H9 (cell line): ENCODE results near the gene ASH1L. TPM values are rescaled to one million over a fixed set of nuclear protein-coding genes. Genes with fewer than 3 reads are reported as not detected.

Experiments used
- DNase-seq: peaks from one replicate; pipeline ENCODE4 v3.0.0-alpha.2; 2017
- H2AFZ ChIP-seq: one replicate; pipeline ENCODE4 v1.6.1; 2013; ENCODE audit warnings: mild to moderate bottlenecking, low read length, control low read depth, moderate library complexity
- H2AK5ac ChIP-seq: 2 replicates; pipeline ENCODE4 v1.6.1; 2013; ENCODE audit warnings: low read length, control low read depth, mixed read lengths; ENCODE audit not compliant: insufficient read length
- H2BK120ac ChIP-seq: one replicate; pipeline ENCODE4 v1.6.1; 2013; ENCODE audit warnings: low read depth, mild to moderate bottlenecking, low read length, control low read depth, inconsistent platforms; ENCODE audit not compliant: poor library complexity, severe bottlenecking
- H2BK12ac ChIP-seq: 2 replicates; pipeline ENCODE4 v1.6.1; 2013; ENCODE audit warnings: low read length, control low read depth, mixed read lengths, low read depth; ENCODE audit not compliant: insufficient read length
- H2BK15ac ChIP-seq: 2 replicates; pipeline ENCODE4 v1.6.1; 2013; ENCODE audit warnings: low read depth, low read length, control low read depth
- H2BK20ac ChIP-seq: one replicate; pipeline ENCODE4 v1.6.1; 2013; ENCODE audit warnings: low read depth, mild to moderate bottlenecking, low read length, control low read depth, inconsistent platforms; ENCODE audit not compliant: poor library complexity, severe bottlenecking
- H2BK5ac ChIP-seq: 2 replicates; pipeline ENCODE4 v1.6.1; 2013; ENCODE audit warnings: low read length, control low read depth, mixed read lengths; ENCODE audit not compliant: insufficient read length
- H3K14ac ChIP-seq: 2 replicates; pipeline ENCODE4 v1.6.1; 2013; ENCODE audit warnings: low read length, control low read depth; ENCODE audit not compliant: insufficient read depth
- H3K18ac ChIP-seq: 2 replicates; pipeline ENCODE4 v1.6.1; 2013; ENCODE audit warnings: low read depth, mild to moderate bottlenecking, mixed read lengths, low read length, control low read depth; ENCODE audit not compliant: insufficient read length
- H3K23ac ChIP-seq: 2 replicates; pipeline ENCODE4 v1.6.1; 2013; ENCODE audit warnings: low read length, control low read depth, mixed read lengths, low read depth; ENCODE audit not compliant: insufficient read length
- H3K23me2 ChIP-seq: 2 replicates; pipeline ENCODE4 v1.6.1; 2013; ENCODE audit warnings: low read depth, mild to moderate bottlenecking, mixed read lengths, low read length, control low read depth; ENCODE audit not compliant: insufficient read length, poor library complexity, severe bottlenecking
- H3K27ac ChIP-seq: 2 replicates; pipeline ENCODE4 v1.5.1; 2013; ENCODE audit warnings: low read length, control low read depth, mixed read lengths, low read depth; ENCODE audit not compliant: insufficient read length
- H3K27me3 ChIP-seq: 2 replicates; pipeline ENCODE4 v1.6.1; 2013; ENCODE audit warnings: low read length, control low read depth, inconsistent platforms; ENCODE audit not compliant: insufficient read depth
- H3K4ac ChIP-seq: 2 replicates; pipeline ENCODE4 v1.6.1; 2013; ENCODE audit warnings: low read depth, mild to moderate bottlenecking, control low read depth, inconsistent platforms, low read length, moderate library complexity
- H3K4me1 ChIP-seq: 2 replicates; pipeline ENCODE4 v1.6.1; 2013; ENCODE audit warnings: low read length, control low read depth, inconsistent platforms; ENCODE audit not compliant: insufficient read depth
- H3K4me2 ChIP-seq: 2 replicates; pipeline ENCODE4 v1.6.1; 2013; ENCODE audit warnings: low read length, control low read depth, mixed read lengths; ENCODE audit not compliant: insufficient read length, insufficient read depth
- H3K56ac ChIP-seq: 2 replicates; pipeline ENCODE4 v1.6.1; 2013; ENCODE audit warnings: low read depth, mild to moderate bottlenecking, mixed read lengths, low read length, control low read depth; ENCODE audit not compliant: insufficient read length
- H3K79me1 ChIP-seq: 2 replicates; pipeline ENCODE4 v1.6.1; 2013; ENCODE audit warnings: low read depth, mild to moderate bottlenecking, moderate library complexity, low read length, control low read depth, inconsistent platforms; ENCODE audit not compliant: insufficient read depth, poor library complexity, severe bottlenecking
- H3K79me2 ChIP-seq: 2 replicates; pipeline ENCODE4 v1.6.1; 2013; ENCODE audit warnings: low read length, control low read depth, inconsistent platforms; ENCODE audit not compliant: insufficient read depth
- H3K9ac ChIP-seq: 2 replicates; pipeline ENCODE4 v1.6.1; 2013; ENCODE audit warnings: low read length, control low read depth, mixed read lengths; ENCODE audit not compliant: insufficient read length; ENCODE audit errors: extremely low read depth
- H3K9me3 ChIP-seq: one replicate; pipeline ENCODE4 v1.6.1; 2013; ENCODE audit warnings: low read depth, low read length, inconsistent platforms; ENCODE audit not compliant: control insufficient read depth
- H3T11ph ChIP-seq: one replicate; pipeline ENCODE4 v1.6.1; 2013; ENCODE audit warnings: mild to moderate bottlenecking, low read length, control low read depth, inconsistent platforms
- H4K20me1 ChIP-seq: one replicate; pipeline ENCODE4 v1.6.1; 2013; ENCODE audit not compliant: control insufficient read depth, insufficient read length, insufficient read depth
- H4K5ac ChIP-seq: 2 replicates; pipeline ENCODE4 v1.6.1; 2013; ENCODE audit warnings: low read depth, mild to moderate bottlenecking, mixed read lengths, low read length, control low read depth; ENCODE audit not compliant: insufficient read length
- H4K8ac ChIP-seq: replicated peaks from 2 replicates; pipeline ENCODE4 v1.6.1; 2013; ENCODE audit warnings: low read length, control low read depth, mixed read lengths, low read depth; ENCODE audit not compliant: insufficient read length
- H4K91ac ChIP-seq: 2 replicates; pipeline ENCODE4 v1.6.1; 2013; ENCODE audit warnings: low read depth, mild to moderate bottlenecking, moderate library complexity, mixed read lengths, low read length, control low read depth; ENCODE audit not compliant: insufficient read length
- H3K27ac Mint-ChIP-seq, 3 experiments: 2 replicates in 2 of 3; 3 replicates in 1 of 3; pipeline ENCODE4 v1.8.0; 2020 to 2021; ENCODE audit warnings: mixed read lengths in 3 of 3, mild to moderate bottlenecking in 1 of 3, moderate library complexity in 1 of 3
- H3K27me3 Mint-ChIP-seq: 2 replicates; pipeline ENCODE4 v1.8.0; 2021; ENCODE audit warnings: low read depth, mild to moderate bottlenecking, moderate library complexity, mixed read lengths
- H3K36me3 Mint-ChIP-seq, 3 experiments: 2 replicates in 2 of 3; 3 replicates in 1 of 3; pipeline ENCODE4 v1.8.0; 2020 to 2021; ENCODE audit warnings: low read depth in 3 of 3, mixed read lengths in 3 of 3; ENCODE audit not compliant: insufficient read depth in 1 of 3
- H3K4me1 Mint-ChIP-seq, 2 experiments: 2 replicates each; pipeline ENCODE4 v1.8.0; 2020; ENCODE audit warnings: mixed read lengths in 2 of 2
- H3K4me3 Mint-ChIP-seq, 2 experiments: 2 replicates in 1 of 2; 3 replicates in 1 of 2; pipeline ENCODE4 v1.8.0; 2020 to 2021; ENCODE audit warnings: mild to moderate bottlenecking in 2 of 2, mixed read lengths in 2 of 2, moderate library complexity in 1 of 2
- H3K9me3 Mint-ChIP-seq, 2 experiments: 2 replicates in 1 of 2; 3 replicates in 1 of 2; pipeline ENCODE4 v1.8.0; 2020; ENCODE audit warnings: mild to moderate bottlenecking in 2 of 2, mixed read lengths in 2 of 2, moderate library complexity in 1 of 2
- CTCF ChIP-seq: fragments of 200-600 bp; sonication (generic); conservative IDR thresholded peaks from 3 replicates; pipeline ENCODE4 v1.8.0; 2021; ENCODE audit warnings: antibody characterized with exemption, mild to moderate bottlenecking
- WGBS: extraction: QIAGEN DNeasy Blood & Tissue Kit; methylation state at CpG from one replicate; pipeline ENCODE4 v1.1.7; 2013; ENCODE audit warnings: missing lambda C conversion rate, low lambda C conversion rate, mixed read lengths; ENCODE audit not compliant: insufficient read length; ENCODE audit errors: extremely low coverage; 5-methylcytosine and 5-hydroxymethylcytosine counted together
- total RNA-seq: library from RNA; stranded (reverse); gene quantifications from 2 replicates; pipeline ENCODE4 v1.2.1, GENCODE V29; 2021

ASH1L gene
- total RNA-seq, 1 experiment from 2014 or later = 32.8 TPM

GRCh38 chr1:155352631-155353030, 210.0 kb downstream of the ASH1L start:
- no peak overlapping the region for H2AK5ac ChIP-seq

More at GRCh38 chr1:155352631-155353030, 210.0 kb downstream of the ASH1L start:
- Histone ChIP-seq H3K14ac (no peak overlapping the region), H3K4ac (no peak overlapping the region), H2BK12ac (no peak overlapping the region), H4K20me1 (no peaks in the 10 kb centered on the region), H3K18ac (no peak overlapping the region), H4K8ac (no peak overlapping the region), H4K91ac (no peak overlapping the region), H3K56ac (no peak overlapping the region), H3K9me3 (no peaks in the 10 kb centered on the region), H2BK20ac (no peak overlapping the region), H3T11ph (no peak overlapping the region), H3K79me2 (no peaks in the 10 kb centered on the region), H3K27ac (no peak overlapping the region), H3K9ac (no peak overlapping the region), H4K5ac (no peak overlapping the region), H3K27me3 (no peaks in the 10 kb centered on the region), H3K23me2 (no peaks in the 10 kb centered on the region), H2AFZ (no peak overlapping the region), H3K4me2 (no peak overlapping the region), H3K23ac (no peak overlapping the region), H3K79me1 (no peaks in the 10 kb centered on the region), H3K4me1 (no peaks in the 10 kb centered on the region), H2BK120ac (no peak overlapping the region), H2BK15ac (no peak overlapping the region), H2BK5ac (no peak overlapping the region)
- WGBS = no CpG with 5 or more reads among the region's 6 CpGs
- no peak for DNase-seq
- Mint-ChIP-seq H3K27me3 (no peaks in the 10 kb centered on the region), H3K27ac (no peak overlapping the region), H3K9me3 (no peaks in the 10 kb centered on the region), H3K4me1 (no peaks in the 10 kb centered on the region), H3K36me3 (peaks cover 35 to 83% (median 72%) of the 10 kb centered on the region in 3 experiments; a peak in 6 of 7 replicates), H3K4me3 (no peak overlapping the region)
- no peak for TF ChIP-seq CTCF
